SK-N-SH treated with all-trans-retinoic acid at 6 μM for 48 hours (cell line): ENCODE measurements around the gene TWF2.

Experiments
- ESRRG ChIP-seq: fragments of 250-450 bp; sonication (Bioruptor Pico); IDR thresholded peaks from 2 replicates; pipeline ENCODE4 v1.6.1; 2021; ENCODE audit warnings: mild to moderate bottlenecking
- TOX ChIP-seq: fragments of 250-450 bp; sonication (Bioruptor Pico); IDR thresholded peaks from 2 replicates; pipeline ENCODE4 v1.8.0; 2021; ENCODE audit warnings: mild to moderate bottlenecking, moderate library complexity, borderline replicate concordance
- ZFP3 ChIP-seq: fragments of 250-450 bp; sonication (Bioruptor Pico); IDR thresholded peaks from 2 replicates; pipeline ENCODE4 v1.5.0; 2020; ENCODE audit warnings: mild to moderate bottlenecking, moderate library complexity
- ZFP30 ChIP-seq: fragments of 450-650 bp; formaldehyde crosslinking; IDR thresholded peaks from 2 replicates; pipeline ENCODE4 v1.5.0; 2022; ENCODE audit warnings: mild to moderate bottlenecking, moderate library complexity

- TF ChIP-seq TOX (CRISPR knock-in tag) (no peak), ESRRG (CRISPR knock-in tag) (no peak), ZFP3 (CRISPR knock-in tag) (no peak), ZFP30 (no peak)
Measured at GRCh38 chr3:52246728-52247408, 7.9 kb upstream of the TWF2 start.
